Kidney capillary endothelial cell (primary cell): Measurements from ENCODE around the gene PTPRD.

Source experiments
- DNase-seq: peaks from one replicate; pipeline ENCODE4 v3.0.0-alpha.2; 2018; ENCODE audit warnings: low spot score

PTPRD gene

GRCh38 chr9:9605681-9606080, 1007.1 kb downstream of the PTPRD start:
- DNase-seq, result no peak

- no peak for DNase-seq
Measured at GRCh38 chr9:9603345-9603744, 1009.5 kb downstream of the PTPRD start.

- DNase-seq, result no peak
Measured at GRCh38 chr9:9598723-9599122, 1014.1 kb downstream of the PTPRD start.

- DNase-seq, result no peak
Measured at GRCh38 chr9:9592104-9592503, 1020.7 kb downstream of the PTPRD start.

DNA sequence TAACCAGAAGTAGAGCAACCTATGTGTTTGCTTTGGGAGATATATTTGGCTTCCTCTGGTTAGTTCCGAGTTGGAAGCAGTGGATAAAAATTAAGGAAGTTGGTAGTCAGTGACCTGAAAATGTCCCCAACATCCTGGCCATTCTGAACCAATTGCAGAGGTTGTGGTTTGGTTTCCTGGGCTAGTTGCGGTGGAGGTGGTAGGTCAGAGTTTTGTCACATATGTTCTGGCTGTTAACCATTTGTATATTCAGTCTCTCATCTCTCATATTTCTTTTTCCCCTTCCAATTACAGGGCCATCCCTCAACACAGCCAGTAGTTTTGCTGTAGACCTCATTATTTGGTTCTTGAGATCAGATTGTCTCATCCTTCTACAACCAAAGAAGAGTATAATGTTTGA, 1026.9 kb downstream of the PTPRD start:
- DNase-seq, result no peak

DNA sequence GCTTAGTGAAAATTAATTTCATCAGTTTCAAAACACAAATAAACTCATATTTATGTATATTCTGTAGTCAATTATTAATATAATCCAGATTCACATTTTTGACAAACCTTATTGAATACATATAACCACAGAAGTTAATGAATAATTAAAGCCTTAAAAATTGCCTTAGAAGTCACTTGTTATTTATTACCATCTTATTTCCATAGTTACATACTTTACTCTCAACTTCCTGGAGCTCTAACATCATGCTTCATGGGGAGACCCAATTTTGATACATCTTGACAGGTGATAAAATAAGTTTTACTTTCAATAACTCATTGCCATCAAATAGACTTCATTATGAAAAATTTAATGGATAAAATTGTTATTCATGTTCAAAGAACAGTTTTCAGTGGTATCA, 1038.7 kb downstream of the PTPRD start:
- no peak for DNase-seq

GRCh38 chr9:9565700-9566099, 1047.1 kb downstream of the PTPRD start:
- no peak for DNase-seq

DNA sequence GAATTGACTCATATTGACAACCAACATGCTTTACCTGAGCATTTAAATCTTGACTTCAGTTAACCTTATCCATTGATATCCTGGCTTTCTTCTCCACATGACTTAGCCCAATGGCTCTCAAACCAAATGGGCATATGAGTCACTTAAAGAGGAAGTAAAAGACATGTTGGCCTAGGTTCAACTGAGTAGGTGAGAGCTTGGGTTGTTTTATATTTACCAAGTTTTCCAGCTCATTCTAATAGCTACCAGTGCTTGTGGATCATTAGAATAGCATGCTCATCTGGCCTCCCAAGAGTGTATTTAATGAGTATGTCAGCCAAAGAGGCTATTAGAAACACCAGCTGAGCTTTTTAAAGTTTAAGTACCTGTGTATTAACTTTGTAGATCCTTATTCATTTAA, 1049.0 kb downstream of the PTPRD start:
- no peak for DNase-seq

- DNase-seq, result no peak
Measured at GRCh38 chr9:9560382-9561035, 1052.3 kb downstream of the PTPRD start.

DNA sequence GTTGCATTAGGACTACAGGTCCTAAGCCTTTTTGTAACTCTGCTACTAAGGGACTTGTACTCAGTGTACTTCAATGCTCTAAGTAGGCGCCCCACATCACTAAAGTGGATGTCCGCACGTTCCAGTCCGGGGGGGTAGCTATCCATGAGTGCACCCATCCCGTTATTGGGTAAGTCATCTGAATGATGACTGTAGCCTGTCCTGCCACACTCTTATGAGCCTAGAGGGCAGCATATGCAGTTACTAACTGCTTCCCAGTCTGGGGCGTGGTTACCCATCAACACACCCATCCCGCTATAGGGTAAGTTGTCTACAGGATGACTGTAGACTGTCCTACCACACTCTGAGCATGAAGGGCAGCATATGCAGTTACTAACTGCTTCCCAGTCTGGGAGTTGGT, 1053.9 kb downstream of the PTPRD start:
- no peak for DNase-seq

- DNase-seq, result no peak
Measured at GRCh38 chr9:9557804-9558334, 1054.9 kb downstream of the PTPRD start.

GRCh38 chr9:9556865-9557803, 1055.7 kb downstream of the PTPRD start:
- no peak for DNase-seq

GRCh38 chr9:9552665-9553064, 1060.1 kb downstream of the PTPRD start:
- DNase-seq, result no peak

- no peak for DNase-seq
Measured at GRCh38 chr9:9538766-9539165, 1074.0 kb downstream of the PTPRD start.

- no peak for DNase-seq
Measured at GRCh38 chr9:9538356-9538755, 1074.4 kb downstream of the PTPRD start.

- DNase-seq, result no peak
Measured at GRCh38 chr9:9536523-9536922, 1076.3 kb downstream of the PTPRD start.

- no peak for DNase-seq
Measured at GRCh38 chr9:9523476-9524139, 1089.2 kb downstream of the PTPRD start.

DNA sequence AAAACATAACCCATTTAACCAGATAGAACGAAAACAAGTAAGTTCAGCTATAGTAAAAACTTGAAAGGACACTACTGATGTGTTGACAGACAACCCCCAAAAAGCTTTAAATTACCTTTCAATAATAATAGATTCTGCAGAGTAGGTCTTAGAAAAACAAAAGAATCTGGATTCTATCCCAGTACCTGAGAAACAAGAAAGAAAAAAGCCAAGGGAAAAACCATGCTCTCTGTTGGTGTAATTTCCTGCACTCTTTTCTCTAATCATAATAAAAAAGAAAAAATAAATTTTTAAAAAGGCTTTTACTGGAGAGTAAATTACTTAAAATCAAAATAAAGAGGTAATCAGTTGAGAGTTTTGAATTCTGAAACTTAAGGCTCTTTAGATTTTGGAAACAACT, 1090.4 kb downstream of the PTPRD start:
- no peak for DNase-seq

GRCh38 chr9:9521033-9521779, 1091.6 kb downstream of the PTPRD start:
- DNase-seq, result no peak

DNA sequence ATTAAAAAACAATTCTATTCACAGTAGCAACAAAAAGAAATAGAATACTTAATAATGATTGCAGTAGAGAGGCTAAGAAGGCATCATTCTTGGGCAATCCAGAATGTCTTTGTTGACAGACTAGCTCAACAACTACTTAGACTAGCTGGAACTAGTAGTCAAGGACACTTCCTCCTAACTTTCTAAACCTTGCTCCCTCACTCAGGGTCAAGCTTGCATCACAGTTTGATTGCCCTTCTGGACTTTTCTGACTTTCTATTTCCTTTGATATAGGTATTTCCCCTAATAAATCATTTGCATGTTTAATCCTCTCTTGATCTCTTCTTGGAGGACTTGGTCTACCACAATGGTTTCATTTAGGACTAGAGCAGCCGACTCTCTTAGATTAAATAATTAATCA, 1107.9 kb downstream of the PTPRD start:
- DNase-seq, result no peak

DNA sequence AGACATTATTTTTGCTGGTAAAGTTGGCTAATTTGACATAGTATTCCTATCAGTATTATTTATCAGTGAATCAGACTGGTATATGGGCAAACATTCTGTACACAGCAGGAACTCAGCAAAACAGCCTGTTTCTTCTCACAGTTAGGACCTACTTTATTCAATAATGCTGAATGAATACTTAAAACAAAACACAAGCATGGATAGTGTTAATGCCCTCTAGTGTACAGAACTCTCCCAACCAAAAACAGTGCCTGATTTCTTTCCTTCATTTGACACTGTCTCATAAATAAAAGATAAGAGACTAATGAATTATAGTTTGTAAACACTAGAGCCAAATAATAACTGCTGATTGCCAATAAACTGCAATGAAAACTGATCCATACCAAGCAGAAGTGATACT, 1113.3 kb downstream of the PTPRD start:
- no peak for DNase-seq

- no peak for DNase-seq
Measured at GRCh38 chr9:9498846-9499245, 1114.0 kb downstream of the PTPRD start.
